Thymus (tissue), 11 donors: ENCODE data around the gene LRRC37B. TPM values are rescaled to one million over a fixed set of nuclear protein-coding genes. Genes with fewer than 3 reads are reported as not detected.
"Not testable (repeated sequence)": the region's sequence is repeated elsewhere in the genome, so short reads cannot be mapped to it uniquely, and the experiment has no call there.

Experiments used
- DNase-seq, 9 donors: peaks; one replicate each; pipeline ENCODE4 v3.0.0-alpha.2; 2013; ENCODE audit warnings: low spot score in 9 of 9, low read depth in 6 of 9, missing footprints in 1 of 9
- H3K27ac ChIP-seq, 2 donors: one replicate each; pipeline ENCODE4 v1.5.1; 2013; ENCODE audit warnings: control low read depth in 1 of 2, low read depth in 1 of 2, low read length in 1 of 2, mild to moderate bottlenecking in 1 of 2, moderate library complexity in 1 of 2
- H3K27me3 ChIP-seq, 2 donors: one replicate each; pipeline ENCODE4 v1.5.1; 2013; ENCODE audit warnings: low read length in 1 of 2; ENCODE audit not compliant: control insufficient read depth in 2 of 2, insufficient read depth in 1 of 2
- H3K36me3 ChIP-seq, 2 donors: one replicate each; pipeline ENCODE4 v1.5.1; 2013; ENCODE audit warnings: low read length in 1 of 2, mild to moderate bottlenecking in 1 of 2, moderate library complexity in 1 of 2; ENCODE audit not compliant: control insufficient read depth in 2 of 2, insufficient read depth in 2 of 2
- H3K4me1 ChIP-seq, 2 donors: one replicate each; pipeline ENCODE4 v1.5.1; 2013; ENCODE audit warnings: low read length in 2 of 2; ENCODE audit not compliant: control insufficient read depth in 2 of 2, insufficient read depth in 2 of 2
- H3K4me3 ChIP-seq, 2 donors: one replicate each; pipeline ENCODE4 v1.5.1; 2013; ENCODE audit warnings: low read length in 2 of 2, control low read depth in 1 of 2, mild to moderate bottlenecking in 1 of 2
- H3K9me3 ChIP-seq, 2 donors: one replicate each; pipeline ENCODE4 v1.5.1; 2013; ENCODE audit warnings: low read length in 1 of 2, mild to moderate bottlenecking in 1 of 2; ENCODE audit not compliant: control insufficient read depth in 2 of 2, insufficient read depth in 1 of 2
- WGBS: extraction: QIAGEN DNeasy Blood & Tissue Kit; methylation state at CpG from one replicate; pipeline ENCODE4 v1.1.7; 2013; 5-methylcytosine and 5-hydroxymethylcytosine counted together
- polyA plus RNA-seq: library from polyadenylated mRNA; stranded (reverse); fragments of 200-250 nt; gene quantifications from one replicate; pipeline ENCODE4 v1.2.3, GENCODE V29; 2013
- total RNA-seq: library from RNA; stranded (reverse); fragments of 120-200 nt; gene quantifications from one replicate; pipeline ENCODE4 v1.2.4, GENCODE V29; 2013
- donor health status: healthy.

Gene LRRC37B
- total and polyA plus RNA-seq, 2 donors: 16.3 to 31.4 TPM

- H3K4me3 ChIP-seq, DNase-seq, H3K4me1 ChIP-seq, H3K36me3 ChIP-seq, H3K27me3 ChIP-seq, H3K9me3 ChIP-seq, H3K27ac ChIP-seq: not testable (repeated sequence)
- 98% methylated on average over 4 of the region's 4 CpGs for WGBS
Measured at GRCh38 chr17:32027271-32027670, 20.1 kb downstream of the LRRC37B start.

GRCh38 chr17:32033223-32033622, 26.0 kb downstream of the LRRC37B start:
- Histone ChIP-seq H3K4me1 (no peaks in the 10 kb centered on the region), H3K27ac (no peak overlapping the region)

GRCh38 chr17:32033812-32034211, 26.6 kb downstream of the LRRC37B start:
- H3K4me3 ChIP-seq, H3K4me1 ChIP-seq, DNase-seq, H3K27ac ChIP-seq, H3K9me3 ChIP-seq, H3K27me3 ChIP-seq: not testable (repeated sequence)
- peaks cover 6 to 24% of the 10 kb centered on the region in 2 donors for H3K36me3 ChIP-seq
- 78% methylated on average over 1 of the region's 1 CpG for WGBS

More at GRCh38 chr17:32033223-32033622, 26.0 kb downstream of the LRRC37B start:
- H3K4me3 ChIP-seq: no peak overlapping the region
- WGBS: over 99% methylated on average over 2 of the region's 2 CpGs
- no peaks in the 10 kb centered on the region for H3K27me3 ChIP-seq
- no peak for DNase-seq
- H3K36me3 ChIP-seq: peaks cover 6 to 24% of the 10 kb centered on the region in 2 donors
- no peaks in the 10 kb centered on the region for H3K9me3 ChIP-seq

DNA sequence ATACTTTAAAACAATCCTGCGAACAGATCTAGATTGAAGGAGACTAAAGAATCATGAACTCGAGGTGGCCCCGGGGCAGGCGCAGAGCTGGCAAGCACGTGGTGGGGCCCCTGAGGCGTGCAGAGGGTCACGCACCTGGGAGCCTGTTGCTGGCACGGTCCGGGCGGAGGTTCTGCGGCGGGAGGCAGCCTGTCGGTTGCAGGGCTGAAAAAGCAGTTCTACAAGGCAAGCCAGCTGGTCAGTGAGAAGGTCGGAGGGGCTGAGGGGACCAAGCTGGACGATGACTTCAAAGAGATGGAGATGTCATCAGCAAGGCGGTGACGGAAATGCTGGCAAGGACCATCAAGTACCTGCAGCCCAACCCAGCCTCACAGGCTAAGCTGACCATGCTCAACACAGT, 33.1 kb downstream of the LRRC37B start:
- H3K9me3 ChIP-seq, H3K4me1 ChIP-seq, DNase-seq, H3K27ac ChIP-seq, H3K27me3 ChIP-seq, H3K4me3 ChIP-seq: not testable (repeated sequence)
- peaks cover 25 to 36% of the 10 kb centered on the region in 2 donors for H3K36me3 ChIP-seq
- WGBS: 98% methylated on average over 17 of the region's 17 CpGs

DNA sequence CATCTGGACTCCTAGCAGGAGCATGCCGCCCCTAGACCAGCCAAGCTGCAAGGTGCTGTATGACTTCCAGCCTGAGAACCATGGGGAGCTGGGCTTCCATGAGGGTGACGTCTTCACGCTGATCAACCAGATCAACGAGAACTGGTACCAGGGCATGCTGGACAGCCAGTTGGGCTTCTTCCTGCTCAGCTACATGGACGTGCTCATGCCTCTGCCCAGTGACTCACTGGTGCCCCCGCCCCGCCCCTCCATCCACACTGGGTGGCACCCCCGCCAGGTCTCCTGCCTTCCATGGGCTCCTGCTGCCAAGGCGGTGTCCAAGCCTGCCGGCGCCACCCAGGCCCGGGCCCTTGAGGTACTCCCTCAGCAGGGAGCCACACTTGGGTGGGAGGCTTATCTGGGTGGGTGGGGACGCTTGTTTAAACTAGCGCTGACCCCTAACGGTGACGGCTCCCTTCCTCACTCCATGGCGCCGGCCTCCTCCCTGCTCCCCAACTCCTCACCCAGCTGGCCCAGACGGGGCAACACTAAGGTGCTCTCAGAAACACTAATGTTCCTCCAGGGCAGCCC, 34.2 kb downstream of the LRRC37B start:
- not testable (repeated sequence) for H3K27ac ChIP-seq, DNase-seq, H3K4me1 ChIP-seq, H3K9me3 ChIP-seq, H3K27me3 ChIP-seq, H3K4me3 ChIP-seq
- WGBS: 95% methylated on average over 19 of the region's 19 CpGs
- H3K36me3 ChIP-seq: peaks cover 19 to 28% of the 10 kb centered on the region in 2 donors

GRCh38 chr17:32042266-32042665, 35.1 kb downstream of the LRRC37B start:
- H3K4me1 ChIP-seq, H3K27ac ChIP-seq, DNase-seq, H3K27me3 ChIP-seq, H3K9me3 ChIP-seq, H3K4me3 ChIP-seq: not testable (repeated sequence)
- WGBS: 97% methylated on average over 10 of the region's 11 CpGs
- peaks cover 19 to 21% of the 10 kb centered on the region in 2 donors for H3K36me3 ChIP-seq

GRCh38 chr17:32045611-32046010, 38.4 kb downstream of the LRRC37B start:
- H3K27me3 ChIP-seq, H3K4me1 ChIP-seq, H3K9me3 ChIP-seq, H3K27ac ChIP-seq, H3K4me3 ChIP-seq, DNase-seq: not testable (repeated sequence)
- peaks cover 16 to 18% of the 10 kb centered on the region in 2 donors for H3K36me3 ChIP-seq
- 96% methylated on average over 3 of the region's 3 CpGs for WGBS

GRCh38 chr17:32047663-32048062, 40.5 kb downstream of the LRRC37B start:
- over 99% methylated on average over 6 of the region's 6 CpGs for WGBS
- not testable (repeated sequence) for H3K27ac ChIP-seq, H3K9me3 ChIP-seq, H3K4me1 ChIP-seq, DNase-seq, H3K36me3 ChIP-seq, H3K27me3 ChIP-seq, H3K4me3 ChIP-seq

GRCh38 chr17:32054985-32055384, 47.8 kb downstream of the LRRC37B start:
- 96% methylated on average over 3 of the region's 4 CpGs for WGBS

GRCh38 chr17:32055425-32055824, 48.2 kb downstream of the LRRC37B start:
- WGBS: 100% methylated on average over 2 of the region's 3 CpGs
- H3K36me3 ChIP-seq: not testable (repeated sequence)

More at GRCh38 chr17:32054985-32055384, 47.8 kb downstream of the LRRC37B start:
- not testable (repeated sequence) for H3K4me1 ChIP-seq, H3K9me3 ChIP-seq, DNase-seq, H3K4me3 ChIP-seq, H3K27ac ChIP-seq, H3K36me3 ChIP-seq, H3K27me3 ChIP-seq

More at GRCh38 chr17:32055425-32055824, 48.2 kb downstream of the LRRC37B start:
- not testable (repeated sequence) for H3K4me1 ChIP-seq, H3K4me3 ChIP-seq, DNase-seq, H3K27me3 ChIP-seq, H3K27ac ChIP-seq, H3K9me3 ChIP-seq
